Fibroblast of villous mesenchyme (primary cell): ENCODE results near the gene ACTR5. TPM values are rescaled to one million over a fixed set of nuclear protein-coding genes. Genes with fewer than 3 reads are reported as not detected.
"Not testable (repeated sequence)": the region's sequence is repeated elsewhere in the genome, so short reads cannot be mapped to it uniquely, and the experiment has no call there.

ENCODE experiments used
- DNase-seq: peaks from one replicate; pipeline ENCODE4 v3.0.0-alpha.2; 2010; ENCODE audit warnings: low read depth
- H3K4me3 ChIP-seq: 2 replicates; pipeline ENCODE4 v1.5.1; 2011; ENCODE audit warnings: low read depth, mild to moderate bottlenecking, low read length
- total RNA-seq: library from RNA; depleted of rRNA; stranded (reverse); fragments of >200 nt; gene quantifications from 2 replicates; pipeline ENCODE4 v1.2.3, GENCODE V29; 2012
- TF ChIP-seq, protein P1 (sequence below): IDR thresholded peaks from 2 replicates; pipeline ENCODE4 v1.5.1; 2012; ENCODE audit warnings: low read depth, mild to moderate bottlenecking, low read length; ENCODE audit not compliant: insufficient read depth

Gene ACTR5
- total RNA-seq, 1 donor, result 7.8 TPM

GRCh38 chr20:38810926-38811630, 62.8 kb downstream of the ACTR5 start:
- TF ChIP-seq, protein P1, sequence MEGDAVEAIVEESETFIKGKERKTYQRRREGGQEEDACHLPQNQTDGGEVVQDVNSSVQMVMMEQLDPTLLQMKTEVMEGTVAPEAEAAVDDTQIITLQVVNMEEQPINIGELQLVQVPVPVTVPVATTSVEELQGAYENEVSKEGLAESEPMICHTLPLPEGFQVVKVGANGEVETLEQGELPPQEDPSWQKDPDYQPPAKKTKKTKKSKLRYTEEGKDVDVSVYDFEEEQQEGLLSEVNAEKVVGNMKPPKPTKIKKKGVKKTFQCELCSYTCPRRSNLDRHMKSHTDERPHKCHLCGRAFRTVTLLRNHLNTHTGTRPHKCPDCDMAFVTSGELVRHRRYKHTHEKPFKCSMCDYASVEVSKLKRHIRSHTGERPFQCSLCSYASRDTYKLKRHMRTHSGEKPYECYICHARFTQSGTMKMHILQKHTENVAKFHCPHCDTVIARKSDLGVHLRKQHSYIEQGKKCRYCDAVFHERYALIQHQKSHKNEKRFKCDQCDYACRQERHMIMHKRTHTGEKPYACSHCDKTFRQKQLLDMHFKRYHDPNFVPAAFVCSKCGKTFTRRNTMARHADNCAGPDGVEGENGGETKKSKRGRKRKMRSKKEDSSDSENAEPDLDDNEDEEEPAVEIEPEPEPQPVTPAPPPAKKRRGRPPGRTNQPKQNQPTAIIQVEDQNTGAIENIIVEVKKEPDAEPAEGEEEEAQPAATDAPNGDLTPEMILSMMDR, result no peak
- DNase-seq, result no peak

GRCh38 chr20:38811769-38812168, 63.5 kb downstream of the ACTR5 start:
- TF ChIP-seq, protein P1, result no peak
- no peak overlapping the region for H3K4me3 ChIP-seq

More at GRCh38 chr20:38810926-38811630, 62.8 kb downstream of the ACTR5 start:
- H3K4me3 ChIP-seq, result no peak overlapping the region

GRCh38 chr20:38812182-38812581, 63.9 kb downstream of the ACTR5 start:
- TF ChIP-seq, protein P1, result no peak
- no peak for DNase-seq
- H3K4me3 ChIP-seq, result no peak overlapping the region

More at GRCh38 chr20:38811769-38812168, 63.5 kb downstream of the ACTR5 start:
- DNase-seq, result no peak

- TF ChIP-seq, protein P1, result no peak
- no peak for DNase-seq
Observed at GRCh38 chr20:38812709-38813573, 64.7 kb downstream of the ACTR5 start.

GRCh38 chr20:38813574-38813962, 65.3 kb downstream of the ACTR5 start:
- not testable (repeated sequence) for DNase-seq, H3K4me3 ChIP-seq

More at GRCh38 chr20:38812709-38813573, 64.7 kb downstream of the ACTR5 start:
- no peak overlapping the region for H3K4me3 ChIP-seq

- H3K4me3 ChIP-seq, result no peak overlapping the region
- no peak for DNase-seq
- TF ChIP-seq, protein P1, result no peak
Observed at GRCh38 chr20:38815446-38815845, 67.2 kb downstream of the ACTR5 start.
